H9 (cell line): ENCODE results near the gene CADM1. TPM values are rescaled to one million over a fixed set of nuclear protein-coding genes. Genes with fewer than 3 reads are reported as not detected.

Experiments
- DNase-seq: peaks from one replicate; pipeline ENCODE4 v3.0.0-alpha.2; 2017
- H2AFZ ChIP-seq: one replicate; pipeline ENCODE4 v1.6.1; 2013; ENCODE audit warnings: mild to moderate bottlenecking, low read length, control low read depth, moderate library complexity
- H2AK5ac ChIP-seq: 2 replicates; pipeline ENCODE4 v1.6.1; 2013; ENCODE audit warnings: low read length, control low read depth, mixed read lengths; ENCODE audit not compliant: insufficient read length
- H2BK120ac ChIP-seq: one replicate; pipeline ENCODE4 v1.6.1; 2013; ENCODE audit warnings: low read depth, mild to moderate bottlenecking, low read length, control low read depth, inconsistent platforms; ENCODE audit not compliant: poor library complexity, severe bottlenecking
- H2BK12ac ChIP-seq: 2 replicates; pipeline ENCODE4 v1.6.1; 2013; ENCODE audit warnings: low read length, control low read depth, mixed read lengths, low read depth; ENCODE audit not compliant: insufficient read length
- H2BK15ac ChIP-seq: 2 replicates; pipeline ENCODE4 v1.6.1; 2013; ENCODE audit warnings: low read depth, low read length, control low read depth
- H2BK20ac ChIP-seq: one replicate; pipeline ENCODE4 v1.6.1; 2013; ENCODE audit warnings: low read depth, mild to moderate bottlenecking, low read length, control low read depth, inconsistent platforms; ENCODE audit not compliant: poor library complexity, severe bottlenecking
- H2BK5ac ChIP-seq: 2 replicates; pipeline ENCODE4 v1.6.1; 2013; ENCODE audit warnings: low read length, control low read depth, mixed read lengths; ENCODE audit not compliant: insufficient read length
- H3K14ac ChIP-seq: 2 replicates; pipeline ENCODE4 v1.6.1; 2013; ENCODE audit warnings: low read length, control low read depth; ENCODE audit not compliant: insufficient read depth
- H3K18ac ChIP-seq: 2 replicates; pipeline ENCODE4 v1.6.1; 2013; ENCODE audit warnings: low read depth, mild to moderate bottlenecking, mixed read lengths, low read length, control low read depth; ENCODE audit not compliant: insufficient read length
- H3K23ac ChIP-seq: 2 replicates; pipeline ENCODE4 v1.6.1; 2013; ENCODE audit warnings: low read length, control low read depth, mixed read lengths, low read depth; ENCODE audit not compliant: insufficient read length
- H3K23me2 ChIP-seq: 2 replicates; pipeline ENCODE4 v1.6.1; 2013; ENCODE audit warnings: low read depth, mild to moderate bottlenecking, mixed read lengths, low read length, control low read depth; ENCODE audit not compliant: insufficient read length, poor library complexity, severe bottlenecking
- H3K27ac ChIP-seq: 2 replicates; pipeline ENCODE4 v1.5.1; 2013; ENCODE audit warnings: low read length, control low read depth, mixed read lengths, low read depth; ENCODE audit not compliant: insufficient read length
- H3K27me3 ChIP-seq: 2 replicates; pipeline ENCODE4 v1.6.1; 2013; ENCODE audit warnings: low read length, control low read depth, inconsistent platforms; ENCODE audit not compliant: insufficient read depth
- H3K4ac ChIP-seq: 2 replicates; pipeline ENCODE4 v1.6.1; 2013; ENCODE audit warnings: low read depth, mild to moderate bottlenecking, control low read depth, inconsistent platforms, low read length, moderate library complexity
- H3K4me1 ChIP-seq: 2 replicates; pipeline ENCODE4 v1.6.1; 2013; ENCODE audit warnings: low read length, control low read depth, inconsistent platforms; ENCODE audit not compliant: insufficient read depth
- H3K4me2 ChIP-seq: 2 replicates; pipeline ENCODE4 v1.6.1; 2013; ENCODE audit warnings: low read length, control low read depth, mixed read lengths; ENCODE audit not compliant: insufficient read length, insufficient read depth
- H3K56ac ChIP-seq: 2 replicates; pipeline ENCODE4 v1.6.1; 2013; ENCODE audit warnings: low read depth, mild to moderate bottlenecking, mixed read lengths, low read length, control low read depth; ENCODE audit not compliant: insufficient read length
- H3K79me1 ChIP-seq: 2 replicates; pipeline ENCODE4 v1.6.1; 2013; ENCODE audit warnings: low read depth, mild to moderate bottlenecking, moderate library complexity, low read length, control low read depth, inconsistent platforms; ENCODE audit not compliant: insufficient read depth, poor library complexity, severe bottlenecking
- H3K79me2 ChIP-seq: 2 replicates; pipeline ENCODE4 v1.6.1; 2013; ENCODE audit warnings: low read length, control low read depth, inconsistent platforms; ENCODE audit not compliant: insufficient read depth
- H3K9ac ChIP-seq: 2 replicates; pipeline ENCODE4 v1.6.1; 2013; ENCODE audit warnings: low read length, control low read depth, mixed read lengths; ENCODE audit not compliant: insufficient read length; ENCODE audit errors: extremely low read depth
- H3K9me3 ChIP-seq: one replicate; pipeline ENCODE4 v1.6.1; 2013; ENCODE audit warnings: low read depth, low read length, inconsistent platforms; ENCODE audit not compliant: control insufficient read depth
- H3T11ph ChIP-seq: one replicate; pipeline ENCODE4 v1.6.1; 2013; ENCODE audit warnings: mild to moderate bottlenecking, low read length, control low read depth, inconsistent platforms
- H4K20me1 ChIP-seq: one replicate; pipeline ENCODE4 v1.6.1; 2013; ENCODE audit not compliant: control insufficient read depth, insufficient read length, insufficient read depth
- H4K5ac ChIP-seq: 2 replicates; pipeline ENCODE4 v1.6.1; 2013; ENCODE audit warnings: low read depth, mild to moderate bottlenecking, mixed read lengths, low read length, control low read depth; ENCODE audit not compliant: insufficient read length
- H4K8ac ChIP-seq: replicated peaks from 2 replicates; pipeline ENCODE4 v1.6.1; 2013; ENCODE audit warnings: low read length, control low read depth, mixed read lengths, low read depth; ENCODE audit not compliant: insufficient read length
- H4K91ac ChIP-seq: 2 replicates; pipeline ENCODE4 v1.6.1; 2013; ENCODE audit warnings: low read depth, mild to moderate bottlenecking, moderate library complexity, mixed read lengths, low read length, control low read depth; ENCODE audit not compliant: insufficient read length
- H3K27ac Mint-ChIP-seq, 3 experiments: 2 replicates in 2 of 3; 3 replicates in 1 of 3; pipeline ENCODE4 v1.8.0; 2020 to 2021; ENCODE audit warnings: mixed read lengths in 3 of 3, mild to moderate bottlenecking in 1 of 3, moderate library complexity in 1 of 3
- H3K27me3 Mint-ChIP-seq: 2 replicates; pipeline ENCODE4 v1.8.0; 2021; ENCODE audit warnings: low read depth, mild to moderate bottlenecking, moderate library complexity, mixed read lengths
- H3K36me3 Mint-ChIP-seq, 3 experiments: 2 replicates in 2 of 3; 3 replicates in 1 of 3; pipeline ENCODE4 v1.8.0; 2020 to 2021; ENCODE audit warnings: low read depth in 3 of 3, mixed read lengths in 3 of 3; ENCODE audit not compliant: insufficient read depth in 1 of 3
- H3K4me1 Mint-ChIP-seq, 2 experiments: 2 replicates each; pipeline ENCODE4 v1.8.0; 2020; ENCODE audit warnings: mixed read lengths in 2 of 2
- H3K4me3 Mint-ChIP-seq, 2 experiments: 2 replicates in 1 of 2; 3 replicates in 1 of 2; pipeline ENCODE4 v1.8.0; 2020 to 2021; ENCODE audit warnings: mild to moderate bottlenecking in 2 of 2, mixed read lengths in 2 of 2, moderate library complexity in 1 of 2
- H3K9me3 Mint-ChIP-seq, 2 experiments: 2 replicates in 1 of 2; 3 replicates in 1 of 2; pipeline ENCODE4 v1.8.0; 2020; ENCODE audit warnings: mild to moderate bottlenecking in 2 of 2, mixed read lengths in 2 of 2, moderate library complexity in 1 of 2
- WGBS: extraction: QIAGEN DNeasy Blood & Tissue Kit; methylation state at CpG from one replicate; pipeline ENCODE4 v1.1.7; 2013; ENCODE audit warnings: missing lambda C conversion rate, low lambda C conversion rate, mixed read lengths; ENCODE audit not compliant: insufficient read length; ENCODE audit errors: extremely low coverage; 5-methylcytosine and 5-hydroxymethylcytosine counted together
- total RNA-seq: library from RNA; stranded (reverse); gene quantifications from 2 replicates; pipeline ENCODE4 v1.2.1, GENCODE V29; 2021
- TF ChIP-seq, protein P1 (sequence below): fragments of 200-600 bp; sonication (generic); conservative IDR thresholded peaks from 3 replicates; pipeline ENCODE4 v1.8.0; 2021; ENCODE audit warnings: antibody characterized with exemption, mild to moderate bottlenecking

The CADM1 gene
- total RNA-seq, 1 experiment from 2014 or later, result 11.9 TPM

DNA sequence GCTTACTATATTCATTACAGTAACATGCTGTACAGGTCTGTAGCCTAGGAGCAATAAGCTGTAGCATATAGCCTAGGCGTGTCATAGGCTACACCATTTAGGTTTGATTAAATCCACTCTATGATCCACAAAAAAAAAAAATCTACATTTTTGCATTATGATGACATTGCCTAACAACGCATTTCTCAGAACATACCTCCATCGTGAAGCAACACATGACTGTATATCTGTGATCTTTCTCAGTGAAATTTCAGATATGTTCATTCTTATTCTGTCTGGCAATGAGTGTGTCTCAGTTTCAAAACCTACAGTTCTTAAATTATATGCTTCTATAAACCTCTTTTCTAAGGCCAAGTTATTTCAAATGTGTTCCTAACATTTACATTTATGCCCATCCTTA, 140.3 kb downstream of the CADM1 start:
- Histone ChIP-seq H2BK5ac (no peak overlapping the region), H3K4me2 (no peak overlapping the region), H2AFZ (no peak overlapping the region), H2BK120ac (no peak overlapping the region), H3K27ac (no peak overlapping the region), H3K4ac (no peak overlapping the region), H3K23ac (no peak overlapping the region), H3K14ac (no peak overlapping the region), H3T11ph (no peak overlapping the region), H3K9me3 (no peaks in the 10 kb centered on the region), H4K91ac (no peak overlapping the region), H3K18ac (no peak overlapping the region), H3K27me3 (no peaks in the 10 kb centered on the region), H3K56ac (no peak overlapping the region), H4K8ac (no peak overlapping the region), H2BK12ac (no peak overlapping the region), H3K4me1 (no peaks in the 10 kb centered on the region), H3K9ac (no peak overlapping the region), H2BK15ac (no peak overlapping the region), H3K23me2 (no peaks in the 10 kb centered on the region), H2BK20ac (no peak overlapping the region), H3K79me2 (no peaks in the 10 kb centered on the region), H2AK5ac (no peak overlapping the region), H4K5ac (no peak overlapping the region), H3K79me1 (no peaks in the 10 kb centered on the region), H4K20me1 (no peaks in the 10 kb centered on the region)
- no peaks in the 10 kb centered on the region for H3K36me3 Mint-ChIP-seq
- peaks cover 6 to 16% of the 10 kb centered on the region in 2 experiments for H3K4me1 Mint-ChIP-seq
- H3K4me3 Mint-ChIP-seq, result no peak overlapping the region
- no CpG with 5 or more reads among the region's 3 CpGs for WGBS
- H3K9me3 Mint-ChIP-seq, result no peaks in the 10 kb centered on the region
- H3K27me3 Mint-ChIP-seq, result no peaks in the 10 kb centered on the region
- no peak overlapping the region for H3K27ac Mint-ChIP-seq
- TF ChIP-seq, protein P1, sequence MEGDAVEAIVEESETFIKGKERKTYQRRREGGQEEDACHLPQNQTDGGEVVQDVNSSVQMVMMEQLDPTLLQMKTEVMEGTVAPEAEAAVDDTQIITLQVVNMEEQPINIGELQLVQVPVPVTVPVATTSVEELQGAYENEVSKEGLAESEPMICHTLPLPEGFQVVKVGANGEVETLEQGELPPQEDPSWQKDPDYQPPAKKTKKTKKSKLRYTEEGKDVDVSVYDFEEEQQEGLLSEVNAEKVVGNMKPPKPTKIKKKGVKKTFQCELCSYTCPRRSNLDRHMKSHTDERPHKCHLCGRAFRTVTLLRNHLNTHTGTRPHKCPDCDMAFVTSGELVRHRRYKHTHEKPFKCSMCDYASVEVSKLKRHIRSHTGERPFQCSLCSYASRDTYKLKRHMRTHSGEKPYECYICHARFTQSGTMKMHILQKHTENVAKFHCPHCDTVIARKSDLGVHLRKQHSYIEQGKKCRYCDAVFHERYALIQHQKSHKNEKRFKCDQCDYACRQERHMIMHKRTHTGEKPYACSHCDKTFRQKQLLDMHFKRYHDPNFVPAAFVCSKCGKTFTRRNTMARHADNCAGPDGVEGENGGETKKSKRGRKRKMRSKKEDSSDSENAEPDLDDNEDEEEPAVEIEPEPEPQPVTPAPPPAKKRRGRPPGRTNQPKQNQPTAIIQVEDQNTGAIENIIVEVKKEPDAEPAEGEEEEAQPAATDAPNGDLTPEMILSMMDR, result no peak
- DNase-seq, result no peak
